Stomach (tissue), 9 donors: ENCODE measurements around the gene SPTSSA. TPM values are rescaled to one million over a fixed set of nuclear protein-coding genes. Genes with fewer than 3 reads are reported as not detected.

Source experiments
- DNase-seq, 2 donors: peaks; one replicate each; pipeline versions ENCODE4 v3.0.0 to v3.0.0-alpha.2; 2013 to 2019
- H3K27ac ChIP-seq, 5 donors: fragments of 200-600 bp in 4 of 5; sonication (generic) in 4 of 5; one replicate each; pipeline ENCODE4 v1.5.1; 2013 to 2019; ENCODE audit warnings: mild to moderate bottlenecking in 1 of 5, moderate library complexity in 1 of 5
- H3K27me3 ChIP-seq, 3 donors: fragments of 200-600 bp; sonication (generic); one replicate each; pipeline ENCODE4 v1.5.1; 2017 to 2019; ENCODE audit warnings: mixed run types in 1 of 3
- H3K36me3 ChIP-seq, 4 donors: fragments of 200-600 bp; sonication (generic); 1 replicate in 3 of 4; 2 replicates in 1 of 4; pipeline ENCODE4 v1.5.1; 2016 to 2019
- H3K4me1 ChIP-seq, 4 donors: fragments of 200-600 bp; sonication (generic); one replicate each; pipeline ENCODE4 v1.5.1; 2016 to 2019
- H3K4me3 ChIP-seq, 4 donors: fragments of 200-600 bp; sonication (generic) in 3 of 4; one replicate each; pipeline ENCODE4 v1.5.1; 2016 to 2019; ENCODE audit warnings: mild to moderate bottlenecking in 1 of 4
- H3K9me3 ChIP-seq, 4 donors: fragments of 200-600 bp; sonication (generic); one replicate each; pipeline ENCODE4 v1.5.1; 2016 to 2019
- EP300 ChIP-seq: sonication (generic); formaldehyde crosslinking; IDR thresholded peaks from one replicate; pipeline ENCODE4 v1.6.1; 2017; ENCODE audit warnings: antibody characterized with exemption
- POLR2A ChIP-seq, 4 donors: fragments of 450-650 bp; IDR thresholded peaks; one replicate each; pipeline ENCODE4 v1.6.1; 2016; ENCODE audit warnings: antibody characterized with exemption in 4 of 4, control low read depth in 2 of 4, mild to moderate bottlenecking in 1 of 4, moderate library complexity in 1 of 4
- POLR2AphosphoS5 ChIP-seq, 3 donors: sonication (generic); formaldehyde crosslinking; IDR thresholded peaks; one replicate each; pipeline ENCODE4 v1.6.1; 2016; ENCODE audit warnings: antibody characterized with exemption in 3 of 3
- WGBS, 5 donors: extraction: QIAGEN DNeasy Blood & Tissue Kit in 3 of 5; methylation state at CpG; one replicate each; pipeline versions ENCODE4 v1.1.5 to v1.1.7; 2013 to 2018; 5-methylcytosine and 5-hydroxymethylcytosine counted together
- intact Hi-C: fragments of 100-400 bp; cut with DNase I; formaldehyde crosslinking; loops from one replicate; pipeline ENCODE4 v1.15.1; 2023; ENCODE audit warnings: low total_unique reads
- polyA plus RNA-seq, 3 donors: library from polyadenylated mRNA; stranded (reverse); fragments of 200-250 nt; gene quantifications; one replicate each; pipeline ENCODE4 v1.2.3, GENCODE V29; 2013
- total RNA-seq, 5 donors: library from RNA; depleted of rRNA; stranded (reverse); fragments of >200 nt; gene quantifications; one replicate each; pipeline versions ENCODE4 v1.1.0 to v1.2.3, GENCODE V29; 2014 to 2016
- TF ChIP-seq, protein P1 (sequence below), 7 experiments: fragments of 450-650 bp in 4 of 7; fragments of 200-600 bp in 3 of 7; sonication (generic) in 3 of 7; IDR thresholded peaks; one replicate each; pipeline ENCODE4 v1.5.1; 2016 to 2019; ENCODE audit warnings: antibody characterized with exemption in 7 of 7, control low read depth in 2 of 7, mild to moderate bottlenecking in 1 of 7
- donor health status: healthy with polysubstance abuse.
- donor health status: Bipolar disorder and iron deficiency.
- donor health status: healthy.

SPTSSA gene
- total and polyA plus RNA-seq, 8 donors, result 0.29 to 36.0 (median 21.7) TPM

DNA sequence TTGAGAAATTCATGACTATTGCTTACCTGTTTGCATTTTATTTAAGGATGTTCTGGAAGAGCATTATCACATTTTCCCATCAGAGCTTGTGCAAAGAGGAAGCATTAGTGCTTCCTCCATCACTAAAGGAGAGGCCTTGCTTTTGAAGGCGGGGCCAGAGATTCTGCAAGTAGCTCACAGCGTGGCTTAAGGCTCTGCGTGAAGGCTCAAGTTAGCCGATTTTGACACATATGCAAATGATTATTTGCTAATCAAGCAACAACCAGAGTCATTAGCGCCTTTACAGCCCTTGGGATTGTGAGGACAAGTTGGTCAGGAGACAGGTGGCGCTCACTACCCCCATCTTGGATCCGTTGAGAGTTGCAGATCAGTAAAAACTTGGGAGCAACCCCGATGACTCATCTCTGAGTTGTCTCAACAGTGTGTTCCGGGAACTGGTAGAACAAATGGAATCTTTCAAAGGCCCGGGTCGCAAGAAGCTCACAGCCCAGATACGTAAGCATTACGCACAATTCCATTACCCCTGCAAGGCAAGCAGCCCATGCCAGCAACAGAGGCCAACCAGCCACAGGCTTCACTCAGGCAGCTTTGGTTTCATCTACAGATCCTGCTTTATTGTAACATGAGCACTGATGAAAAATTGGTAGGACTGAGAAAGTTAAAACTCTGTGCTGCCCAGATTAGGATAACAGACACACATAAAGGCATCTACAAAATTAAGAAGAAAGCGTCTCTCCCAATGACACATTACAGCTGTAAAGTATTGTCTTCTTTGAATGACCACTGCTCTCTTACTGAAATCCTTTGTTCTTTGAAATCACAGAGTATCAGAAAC, 34.9 kb upstream of the SPTSSA start:
- peak; percentile 41 to 94 for DNase-seq
- Histone ChIP-seq H3K9me3 (no peaks in the 10 kb centered on the region), H3K4me1 (peaks cover 0 to 15% (median 6%) of the 10 kb centered on the region in 4 donors), H3K27me3 (no peaks in the 10 kb centered on the region), H3K36me3 (no peaks in the 10 kb centered on the region), H3K4me3 (no peak overlapping the region), H3K27ac (peak overlapping the region; percentile 24 to 87 (median 74))
- WGBS, 5 donors, result 37 to 70% (median 58%) methylated on average over 12 to 14 of the region's 14 CpGs
- intact Hi-C loops, result no loop called here
- TF ChIP-seq EP300, result peak; percentile 92
- TF ChIP-seq, protein P1, sequence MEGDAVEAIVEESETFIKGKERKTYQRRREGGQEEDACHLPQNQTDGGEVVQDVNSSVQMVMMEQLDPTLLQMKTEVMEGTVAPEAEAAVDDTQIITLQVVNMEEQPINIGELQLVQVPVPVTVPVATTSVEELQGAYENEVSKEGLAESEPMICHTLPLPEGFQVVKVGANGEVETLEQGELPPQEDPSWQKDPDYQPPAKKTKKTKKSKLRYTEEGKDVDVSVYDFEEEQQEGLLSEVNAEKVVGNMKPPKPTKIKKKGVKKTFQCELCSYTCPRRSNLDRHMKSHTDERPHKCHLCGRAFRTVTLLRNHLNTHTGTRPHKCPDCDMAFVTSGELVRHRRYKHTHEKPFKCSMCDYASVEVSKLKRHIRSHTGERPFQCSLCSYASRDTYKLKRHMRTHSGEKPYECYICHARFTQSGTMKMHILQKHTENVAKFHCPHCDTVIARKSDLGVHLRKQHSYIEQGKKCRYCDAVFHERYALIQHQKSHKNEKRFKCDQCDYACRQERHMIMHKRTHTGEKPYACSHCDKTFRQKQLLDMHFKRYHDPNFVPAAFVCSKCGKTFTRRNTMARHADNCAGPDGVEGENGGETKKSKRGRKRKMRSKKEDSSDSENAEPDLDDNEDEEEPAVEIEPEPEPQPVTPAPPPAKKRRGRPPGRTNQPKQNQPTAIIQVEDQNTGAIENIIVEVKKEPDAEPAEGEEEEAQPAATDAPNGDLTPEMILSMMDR (IDR thresholded peaks at IDR 0.05), result no peak
- TF ChIP-seq POLR2AphosphoS5 (IDR thresholded peaks at IDR 0.05), result peak in 2 of 3 donors; percentile 79 to 87
- TF ChIP-seq POLR2A (IDR thresholded peaks at IDR 0.05), result no peak

GRCh38 chr14:34496007-34496678, 34.1 kb upstream of the SPTSSA start:
- no peaks in the 10 kb centered on the region for H3K36me3 ChIP-seq
- TF ChIP-seq, protein P1 (IDR thresholded peaks at IDR 0.05), result no peak
- TF ChIP-seq POLR2A (IDR thresholded peaks at IDR 0.05) (no peak), EP300 (no peak), POLR2AphosphoS5 (IDR thresholded peaks at IDR 0.05) (no peak)
- intact Hi-C loops, result no loop called here
- no peak overlapping the region for H3K4me3 ChIP-seq
- peak in 1 of 2 donors; percentile 21 for DNase-seq
- peaks cover 0 to 15% (median 6%) of the 10 kb centered on the region in 4 donors for H3K4me1 ChIP-seq
- no peaks in the 10 kb centered on the region for H3K27me3 ChIP-seq
- H3K27ac ChIP-seq, result peak overlapping the region in 4 of 5 donors; percentile 49 to 87 (median 72)
- 85 to 93% (median 88%) methylated on average over 11 of the region's 11 CpGs for WGBS, 5 donors
- no peaks in the 10 kb centered on the region for H3K9me3 ChIP-seq

GRCh38 chr14:34489324-34489723, 27.3 kb upstream of the SPTSSA start:
- no peak for DNase-seq
- H3K36me3 ChIP-seq, result no peaks in the 10 kb centered on the region
- whole genome bisulfite sequencing, 5 donors, result 12 to 24% (median 20%) methylated on average over 1 of the region's 1 CpG
- H3K4me1 ChIP-seq, result no peaks in the 10 kb centered on the region
- no peak overlapping the region for H3K4me3 ChIP-seq
- H3K9me3 ChIP-seq, result no peaks in the 10 kb centered on the region
- no peaks in the 10 kb centered on the region for H3K27me3 ChIP-seq
- intact Hi-C loops, result no loop called here
- H3K27ac ChIP-seq, result no peak overlapping the region
- TF ChIP-seq EP300 (no peak), POLR2A (IDR thresholded peaks at IDR 0.05) (no peak), POLR2AphosphoS5 (IDR thresholded peaks at IDR 0.05) (no peak)
- TF ChIP-seq, protein P1 (IDR thresholded peaks at IDR 0.05), result no peak

GRCh38 chr14:34488528-34488927, 26.5 kb upstream of the SPTSSA start:
- WGBS, 5 donors, result 95 to 99% (median 98%) methylated on average over 7 of the region's 7 CpGs
- no peaks in the 10 kb centered on the region for H3K27me3 ChIP-seq
- DNase-seq, result peak in 1 of 2 donors; percentile 11
- TF ChIP-seq EP300 (no peak), POLR2A (IDR thresholded peaks at IDR 0.05) (no peak)
- TF ChIP-seq, protein P1 (IDR thresholded peaks at IDR 0.05), result no peak
- H3K4me3 ChIP-seq, result no peak overlapping the region
- no peak overlapping the region for H3K27ac ChIP-seq
- H3K36me3 ChIP-seq, result no peaks in the 10 kb centered on the region
- intact Hi-C loops, result no loop called here
- H3K4me1 ChIP-seq, result no peaks in the 10 kb centered on the region
- no peaks in the 10 kb centered on the region for H3K9me3 ChIP-seq
